GM19099 (cell line): Measurements from ENCODE around the gene VGLL3.

ENCODE experiments used
- POLR2A ChIP-seq: IDR thresholded peaks from 3 replicates; pipeline ENCODE4 v1.6.1; 2011; ENCODE audit warnings: low read depth; ENCODE audit not compliant: insufficient read length; ENCODE audit errors: extremely low read depth

VGLL3 gene

GRCh38 chr3:86968244-86968932 lies 22.6 kb downstream of the VGLL3 start:
- TF ChIP-seq POLR2A, result no peak

DNA sequence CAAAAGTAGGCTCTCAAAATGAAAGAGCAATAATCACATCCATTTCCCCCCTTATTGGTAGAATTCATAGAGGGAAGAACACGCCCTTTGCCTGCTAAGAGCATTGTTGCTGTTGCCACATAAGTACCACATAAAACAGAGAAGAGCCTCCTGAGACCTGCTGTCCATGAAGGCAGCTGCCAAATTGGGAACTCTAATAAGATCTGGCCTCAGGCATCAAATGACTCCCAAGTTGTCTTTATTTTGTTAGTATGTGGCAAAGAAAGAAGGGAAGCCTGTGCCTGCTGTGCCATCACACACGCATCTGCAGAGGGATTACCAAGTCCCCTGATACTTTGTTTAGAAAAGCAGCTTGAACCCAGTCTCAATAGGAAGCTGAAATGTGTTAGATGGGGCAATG lies 23.9 kb downstream of the VGLL3 start:
- TF ChIP-seq POLR2A, result no peak

GRCh38 chr3:86965166-86965565 lies 25.8 kb downstream of the VGLL3 start:
- TF ChIP-seq POLR2A, result no peak

GRCh38 chr3:86963611-86964010 lies 27.3 kb downstream of the VGLL3 start:
- TF ChIP-seq POLR2A, result no peak

DNA sequence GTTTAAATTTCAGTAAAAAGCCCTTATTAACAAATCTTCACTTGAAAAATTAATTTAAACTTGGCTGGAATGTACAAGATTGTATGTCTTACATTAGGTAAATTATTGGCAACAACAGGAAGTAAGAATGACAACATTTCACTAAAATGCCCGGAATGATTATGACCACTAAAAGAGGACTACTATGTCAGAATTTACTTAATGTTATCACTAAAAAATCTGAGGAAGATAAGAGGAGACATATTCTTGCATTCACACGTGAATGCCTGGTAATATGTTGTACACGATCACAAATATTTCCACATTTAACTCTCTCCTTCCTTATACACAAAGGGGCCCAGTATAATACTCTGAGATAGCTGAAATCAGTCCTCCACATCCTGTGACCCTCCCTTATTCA lies 29.7 kb downstream of the VGLL3 start:
- TF ChIP-seq POLR2A, result no peak

GRCh38 chr3:86960550-86960949 lies 30.4 kb downstream of the VGLL3 start:
- TF ChIP-seq POLR2A, result no peak

GRCh38 chr3:86958534-86958933 lies 32.4 kb downstream of the VGLL3 start:
- TF ChIP-seq POLR2A, result no peak

- TF ChIP-seq POLR2A, result no peak
Measured at GRCh38 chr3:86954747-86955146, 36.2 kb downstream of the VGLL3 start.

DNA sequence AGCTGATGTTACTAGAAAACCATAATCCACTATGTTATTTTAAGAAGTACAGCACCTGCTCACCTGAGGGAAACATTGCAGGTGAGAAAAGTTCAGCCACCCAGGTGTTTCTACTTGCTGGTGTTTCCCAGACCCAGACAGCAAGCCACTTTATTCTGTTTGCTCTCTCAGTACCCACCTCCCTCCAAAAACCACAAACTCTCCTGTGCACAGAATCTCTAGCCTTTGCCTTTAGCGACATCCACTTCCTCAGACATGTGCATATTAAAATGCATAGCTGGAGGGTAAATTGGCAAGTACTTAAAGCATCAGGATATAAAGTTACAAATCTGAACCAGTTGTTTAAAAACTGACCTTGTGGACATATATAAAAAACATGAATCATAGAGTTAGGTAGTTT lies 36.7 kb downstream of the VGLL3 start:
- no peak for TF ChIP-seq POLR2A

DNA sequence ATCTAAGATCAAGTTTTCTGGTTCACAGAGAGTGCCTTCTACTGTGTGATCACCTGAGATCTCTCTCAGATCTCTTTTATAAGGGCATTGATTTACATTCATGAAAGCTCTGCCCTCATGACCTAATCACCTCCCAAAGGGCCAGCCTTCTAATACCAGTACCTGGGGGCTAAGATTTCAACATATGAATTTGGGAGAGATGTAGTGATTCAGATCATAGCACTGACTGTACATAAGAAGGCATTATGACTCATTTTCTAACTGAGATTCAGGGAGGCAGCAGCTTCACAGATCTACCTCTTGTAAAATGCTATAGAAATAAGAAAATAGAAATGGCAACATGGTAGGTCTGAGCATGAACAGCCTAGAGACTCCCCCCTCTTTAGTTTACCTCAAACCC lies 39.6 kb downstream of the VGLL3 start:
- TF ChIP-seq POLR2A, result no peak

- TF ChIP-seq POLR2A, result no peak
Measured at GRCh38 chr3:86950717-86951116, 40.2 kb downstream of the VGLL3 start.

- no peak for TF ChIP-seq POLR2A
Measured at GRCh38 chr3:86949850-86950249, 41.1 kb downstream of the VGLL3 start.

DNA sequence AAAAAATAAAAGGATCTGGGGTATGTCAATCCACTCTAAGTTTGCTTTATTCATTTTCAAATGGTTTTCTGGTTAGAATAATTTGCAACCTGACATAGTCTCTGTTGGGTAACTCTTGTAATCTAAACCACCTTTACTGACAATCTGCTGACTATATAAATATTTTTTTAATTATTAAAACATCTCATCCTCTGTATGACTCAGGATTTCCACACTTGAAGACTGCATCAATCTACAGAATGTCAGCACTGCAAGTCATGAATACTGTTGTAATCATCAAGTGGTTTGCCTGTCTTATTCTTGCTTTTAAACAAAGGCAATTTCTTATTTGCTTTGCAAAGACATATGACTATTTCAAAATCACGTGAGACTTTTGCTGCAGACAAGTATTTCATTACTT lies 42.1 kb downstream of the VGLL3 start:
- no peak for TF ChIP-seq POLR2A

DNA sequence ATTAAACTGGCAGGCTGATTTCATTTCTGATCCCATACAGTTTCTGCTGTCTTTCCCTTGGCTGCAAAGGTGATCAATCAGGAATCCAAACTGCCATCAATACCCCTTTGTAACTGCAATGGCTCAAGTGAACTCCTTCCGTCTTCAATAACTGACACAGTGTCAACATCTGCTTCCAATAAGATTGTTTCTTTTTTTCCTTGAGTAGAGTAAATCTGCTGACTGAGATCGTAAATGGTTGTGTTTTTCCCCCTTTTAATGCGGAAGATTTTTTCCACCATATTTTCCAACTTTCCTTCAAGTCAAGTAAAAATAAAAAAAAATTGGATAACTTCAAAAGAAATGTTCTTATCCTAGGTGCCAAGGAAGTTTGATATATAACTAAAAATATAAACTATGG lies 48.7 kb downstream of the VGLL3 start:
- no peak for TF ChIP-seq POLR2A

- TF ChIP-seq POLR2A, result no peak
Measured at GRCh38 chr3:86938416-86939105, 52.4 kb downstream of the VGLL3 start.

GRCh38 chr3:86937306-86937791 lies 53.6 kb downstream of the VGLL3 start:
- no peak for TF ChIP-seq POLR2A
